Measurements from ENCODE around the gene TRPM2. TPM values are rescaled to one million over a fixed set of nuclear protein-coding genes. Genes with fewer than 3 reads are reported as not detected.

Gene TRPM2
- total RNA-seq, 4 donors from 2014 or later: 0.29 to 3.1 (median 1.8) TPM

DNA sequence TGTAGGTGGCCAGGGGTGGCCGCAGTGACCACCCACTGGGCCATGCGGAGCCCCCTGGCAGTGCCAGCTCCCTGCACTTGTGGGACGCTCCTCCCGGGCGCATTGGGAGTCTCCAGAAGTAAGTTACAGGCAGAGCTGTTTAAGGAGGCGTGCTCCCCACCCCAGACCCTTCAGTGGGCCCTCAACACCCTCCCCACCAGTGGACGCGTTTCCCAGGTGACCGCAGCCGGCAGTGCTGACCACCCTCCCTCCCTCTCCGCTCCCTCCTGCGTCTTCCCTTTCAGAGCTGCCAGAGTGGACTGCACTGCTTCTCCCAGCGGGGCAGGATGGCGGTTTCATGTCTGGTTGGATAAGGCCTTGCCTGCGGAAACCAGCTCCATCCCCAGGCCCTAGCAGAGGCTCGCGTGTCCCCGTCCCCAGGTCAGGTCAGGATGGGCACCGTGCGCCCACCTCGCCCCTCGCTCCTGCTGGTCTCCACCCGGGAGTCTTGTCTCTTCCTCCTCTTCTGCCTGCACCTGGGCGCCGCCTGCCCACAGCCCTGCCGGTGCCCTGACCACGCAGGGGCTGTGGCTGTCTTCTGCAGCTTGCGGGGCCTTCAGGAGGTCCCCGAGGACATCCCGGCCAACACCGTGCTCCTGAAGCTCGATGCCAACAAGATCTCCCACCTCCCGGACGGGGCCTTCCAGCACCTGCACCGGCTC is 102.9 kb downstream of the TRPM2 start:
- H3K4me1 ChIP-seq: peaks cover 0 to 3% of the 10 kb centered on the region in 2 donors
- H3K27ac ChIP-seq: no peak overlapping the region
- TF ChIP-seq, protein P1, sequence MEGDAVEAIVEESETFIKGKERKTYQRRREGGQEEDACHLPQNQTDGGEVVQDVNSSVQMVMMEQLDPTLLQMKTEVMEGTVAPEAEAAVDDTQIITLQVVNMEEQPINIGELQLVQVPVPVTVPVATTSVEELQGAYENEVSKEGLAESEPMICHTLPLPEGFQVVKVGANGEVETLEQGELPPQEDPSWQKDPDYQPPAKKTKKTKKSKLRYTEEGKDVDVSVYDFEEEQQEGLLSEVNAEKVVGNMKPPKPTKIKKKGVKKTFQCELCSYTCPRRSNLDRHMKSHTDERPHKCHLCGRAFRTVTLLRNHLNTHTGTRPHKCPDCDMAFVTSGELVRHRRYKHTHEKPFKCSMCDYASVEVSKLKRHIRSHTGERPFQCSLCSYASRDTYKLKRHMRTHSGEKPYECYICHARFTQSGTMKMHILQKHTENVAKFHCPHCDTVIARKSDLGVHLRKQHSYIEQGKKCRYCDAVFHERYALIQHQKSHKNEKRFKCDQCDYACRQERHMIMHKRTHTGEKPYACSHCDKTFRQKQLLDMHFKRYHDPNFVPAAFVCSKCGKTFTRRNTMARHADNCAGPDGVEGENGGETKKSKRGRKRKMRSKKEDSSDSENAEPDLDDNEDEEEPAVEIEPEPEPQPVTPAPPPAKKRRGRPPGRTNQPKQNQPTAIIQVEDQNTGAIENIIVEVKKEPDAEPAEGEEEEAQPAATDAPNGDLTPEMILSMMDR (IDR thresholded peaks at IDR 0.05): no peak
- no peak for TF ChIP-seq POLR2A (IDR thresholded peaks at IDR 0.05)
- no peaks in the 10 kb centered on the region for H3K9me3 ChIP-seq
- peak overlapping the region; percentile 51 to 89 for H3K4me3 ChIP-seq
- no peak for DNase-seq
- intact Hi-C loops (cut with DNase I; ENCODE audit: low total_unique reads): no loop called here
- no peaks in the 10 kb centered on the region for H3K36me3 ChIP-seq
- H3K27me3 ChIP-seq: no peaks in the 10 kb centered on the region

DNA sequence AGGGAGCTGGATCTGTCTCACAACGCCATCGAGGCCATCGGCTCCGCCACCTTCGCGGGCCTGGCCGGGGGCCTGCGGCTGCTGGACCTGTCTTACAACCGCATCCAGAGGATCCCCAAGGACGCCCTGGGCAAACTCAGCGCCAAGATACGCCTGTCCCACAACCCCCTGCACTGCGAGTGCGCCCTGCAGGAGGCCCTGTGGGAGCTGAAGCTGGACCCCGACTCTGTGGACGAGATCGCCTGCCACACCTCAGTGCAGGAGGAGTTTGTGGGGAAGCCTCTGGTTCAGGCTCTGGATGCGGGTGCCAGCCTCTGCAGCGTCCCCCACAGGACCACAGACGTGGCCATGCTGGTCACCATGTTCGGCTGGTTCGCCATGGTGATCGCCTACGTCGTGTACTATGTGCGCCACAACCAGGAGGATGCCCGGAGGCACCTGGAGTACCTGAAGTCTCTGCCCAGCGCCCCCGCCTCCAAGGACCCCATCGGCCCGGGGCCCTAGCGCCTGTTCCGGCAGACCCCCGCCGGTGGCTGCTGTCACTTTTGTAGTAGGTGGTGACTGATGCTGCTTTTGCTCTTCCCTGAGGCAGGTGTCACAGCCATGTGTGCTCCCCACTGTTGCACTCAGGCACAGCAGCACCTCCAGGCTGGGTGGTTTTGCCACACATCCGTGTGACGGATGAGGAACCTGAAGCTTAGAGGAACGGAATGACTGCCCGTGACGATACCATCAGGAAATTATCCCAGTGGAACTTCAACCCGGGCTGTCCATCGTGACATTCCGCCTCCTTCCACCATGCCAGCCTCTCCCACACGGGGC is 103.7 kb downstream of the TRPM2 start:
- no peak for TF ChIP-seq POLR2A (IDR thresholded peaks at IDR 0.05)
- TF ChIP-seq, protein P1 (IDR thresholded peaks at IDR 0.05): no peak
- Histone ChIP-seq H3K4me1 (peaks cover 0 to 3% of the 10 kb centered on the region in 2 donors), H3K9me3 (no peaks in the 10 kb centered on the region), H3K27ac (no peak overlapping the region), H3K36me3 (no peaks in the 10 kb centered on the region), H3K4me3 (no peak overlapping the region), H3K27me3 (no peaks in the 10 kb centered on the region)
- intact Hi-C loops (cut with DNase I; ENCODE audit: low total_unique reads): no loop called here
- no peak for DNase-seq

DNA sequence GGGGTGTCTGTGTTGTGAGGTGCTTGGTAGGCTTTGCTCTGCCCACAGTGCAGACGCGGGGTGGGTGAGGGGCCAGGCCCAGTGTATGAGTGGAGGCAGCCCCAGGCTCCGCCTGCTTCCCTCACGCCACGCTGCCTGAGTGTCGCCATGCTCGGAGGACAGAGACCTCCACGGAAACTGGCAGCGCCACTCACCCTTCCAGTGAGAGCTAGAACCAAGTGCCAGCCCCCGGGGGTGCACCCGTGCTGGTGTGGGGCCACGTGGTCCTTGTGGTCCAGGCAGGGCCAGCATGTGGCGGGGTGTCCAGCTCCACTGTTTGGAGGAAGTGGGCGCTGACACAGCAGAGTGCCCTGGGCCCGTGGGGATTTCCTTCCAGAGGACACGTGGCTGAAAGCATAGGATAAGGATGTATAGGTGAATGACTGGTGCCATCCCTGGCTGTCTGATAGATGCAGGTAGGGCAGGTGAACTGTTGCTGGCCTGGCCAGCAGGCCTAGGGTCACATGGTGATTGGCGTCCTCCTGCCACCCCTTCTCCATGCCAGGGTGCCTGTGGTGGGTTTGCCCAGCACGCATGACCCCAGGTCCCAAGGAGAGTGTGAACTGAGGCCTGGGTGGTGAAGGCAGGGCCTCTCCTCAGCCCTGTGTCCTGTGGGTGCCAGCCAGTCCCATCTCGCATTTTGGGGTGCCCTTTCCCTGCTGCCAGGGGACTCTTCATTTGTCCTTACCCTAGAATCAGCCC is 105.7 kb downstream of the TRPM2 start:
- Histone ChIP-seq H3K27me3 (no peaks in the 10 kb centered on the region), H3K4me3 (no peak overlapping the region), H3K36me3 (no peaks in the 10 kb centered on the region), H3K27ac (no peak overlapping the region), H3K9me3 (no peaks in the 10 kb centered on the region), H3K4me1 (peaks cover 0 to 3% of the 10 kb centered on the region in 2 donors)
- TF ChIP-seq, protein P1 (IDR thresholded peaks at IDR 0.05): no peak
- no peak for TF ChIP-seq POLR2A (IDR thresholded peaks at IDR 0.05)
- intact Hi-C loops (cut with DNase I; ENCODE audit: low total_unique reads): no loop called here
- DNase-seq: no peak

DNA sequence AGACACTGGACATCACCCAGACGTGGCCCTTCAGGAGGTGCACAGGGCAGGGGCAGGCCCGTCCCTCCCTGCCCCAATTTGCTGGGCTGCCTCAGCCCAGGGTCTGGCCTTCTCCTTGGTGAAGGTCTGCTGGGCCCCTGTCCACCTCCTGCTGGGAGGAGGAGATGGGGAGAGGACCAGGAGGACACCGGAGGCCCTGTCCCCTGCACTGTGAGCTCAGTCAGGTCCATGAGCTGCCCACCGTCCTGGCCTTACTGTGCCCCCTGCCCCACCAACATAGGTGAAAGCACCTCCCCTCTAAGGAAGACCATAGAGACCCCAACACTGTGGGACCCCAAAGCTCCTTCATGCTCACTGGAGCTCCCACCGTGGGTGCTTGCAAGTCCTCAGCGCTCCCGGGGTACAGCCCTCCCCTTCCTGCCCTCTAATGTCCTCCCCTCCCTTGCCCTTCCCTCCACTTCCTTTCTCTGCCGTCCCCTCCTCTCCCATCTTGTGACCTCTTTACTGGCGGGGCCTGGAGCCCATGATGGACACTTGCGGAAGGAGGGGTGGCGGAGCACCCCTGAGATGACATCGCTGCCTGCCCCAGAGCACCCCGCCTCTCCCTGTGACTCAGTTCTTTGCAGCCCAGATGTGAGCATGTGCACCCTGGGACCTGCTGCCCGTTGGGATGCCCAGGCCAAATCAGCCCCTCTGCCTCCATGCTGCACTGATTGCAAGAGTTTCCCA is 106.5 kb downstream of the TRPM2 start:
- Histone ChIP-seq H3K4me3 (no peak overlapping the region), H3K36me3 (no peaks in the 10 kb centered on the region), H3K27ac (no peak overlapping the region), H3K4me1 (peaks cover 0 to 3% of the 10 kb centered on the region in 2 donors), H3K27me3 (no peaks in the 10 kb centered on the region), H3K9me3 (no peaks in the 10 kb centered on the region)
- TF ChIP-seq, protein P1 (IDR thresholded peaks at IDR 0.05): no peak
- no peak for TF ChIP-seq POLR2A (IDR thresholded peaks at IDR 0.05)
- DNase-seq: no peak
- intact Hi-C loops (cut with DNase I; ENCODE audit: low total_unique reads): no loop called here
